ENCODE results near the gene ABCA3. TPM values are rescaled to one million over a fixed set of nuclear protein-coding genes. Genes with fewer than 3 reads are reported as not detected.

The ABCA3 gene
- total and polyA plus RNA-seq, 2 of the 8 experiments (the other 6 are each of a cell fraction or from before 2014, with no cell fraction given), result 5.7 to 7.9 TPM

DNA sequence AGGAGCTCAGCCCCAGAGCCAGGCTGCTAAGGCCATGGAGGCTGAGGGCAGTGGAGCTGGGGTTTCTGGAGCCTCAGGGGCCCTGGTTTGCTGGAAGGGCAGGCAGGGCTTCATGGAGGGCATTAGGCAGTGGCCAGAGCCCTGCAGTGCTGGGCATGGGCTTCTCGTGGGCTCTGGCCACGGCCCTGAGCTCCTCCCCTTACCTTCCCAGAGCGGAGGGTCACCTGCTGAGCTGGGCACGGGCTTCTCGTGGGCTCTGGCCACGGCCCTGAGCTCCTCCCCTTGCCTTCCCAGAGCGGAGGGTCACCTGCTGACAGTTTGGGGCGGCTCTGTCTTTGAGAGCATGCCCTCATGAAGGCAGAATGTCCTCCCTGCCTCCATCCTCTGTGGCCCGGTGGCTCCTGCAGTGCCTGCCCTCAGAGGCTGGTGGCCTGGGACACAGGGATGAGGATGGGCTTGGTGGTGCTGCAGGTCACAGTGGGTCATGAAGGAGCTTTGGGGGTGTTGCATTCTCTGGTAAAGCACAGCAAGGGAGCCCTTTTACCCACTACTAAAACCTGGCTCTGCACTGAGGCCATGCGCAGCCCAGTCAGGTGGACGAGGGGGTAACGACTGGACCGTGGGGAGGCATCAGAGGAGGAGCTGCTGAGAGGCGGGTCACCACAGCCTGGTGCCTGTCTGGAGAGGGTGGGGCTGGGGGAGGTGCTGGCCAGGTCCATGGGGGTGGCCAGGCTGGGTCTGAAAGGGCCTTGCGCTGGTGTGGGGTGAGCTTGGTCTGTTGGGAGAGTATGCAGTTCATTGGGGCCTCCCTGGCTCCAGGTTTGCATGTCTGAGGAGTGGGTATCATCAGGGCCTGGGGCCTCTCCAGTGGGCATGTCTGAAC is 69.7 kb downstream of the ABCA3 start:
- peaks cover 6% of the 10 kb centered on the region; the same call in 1 of the 2 replicates for H3K23me2 ChIP-seq (ENCODE audit: low read depth, low read length)
- peaks cover 9% of the 10 kb centered on the region for H3K79me1 ChIP-seq (ENCODE audit: low read depth, low read length)
- H3K23ac ChIP-seq (ENCODE audit: insufficient read length), result no peak overlapping the region
- H3K4ac ChIP-seq (replicated peaks; ENCODE audit: insufficient read length, low read depth, low read length), result no peak overlapping the region
- H4K91ac ChIP-seq (replicated peaks; ENCODE audit: insufficient read length, low read length), result no peak overlapping the region
- FAIRE-seq (no peak), DNase-seq (ENCODE audit: low read depth in 1 of 2, low spot score in 2 of 2) (no peak)
- H3K27me3 ChIP-seq (replicated peaks in 1 of 4; ENCODE audit: control insufficient read depth in 3 of 4, extremely low read depth in 1 of 4, insufficient read depth in 3 of 4, low read length in 3 of 4), result no peaks in the 10 kb centered on the region
- no peak overlapping the region for H2BK20ac ChIP-seq (ENCODE audit: low read length)
- H3K79me2 ChIP-seq (ENCODE audit: control insufficient read depth in 1 of 2, insufficient read depth in 2 of 2, low read length in 2 of 2), result peaks cover 15 to 27% of the 10 kb centered on the region in 2 experiments
- H3K4me3 ChIP-seq (ENCODE audit: extremely low read depth in 1 of 4, insufficient read depth in 2 of 4, low read depth in 3 of 4, low read length in 4 of 4), result no peak overlapping the region
- H4K8ac ChIP-seq (ENCODE audit: extremely low read depth, insufficient read depth, low read length), result 0 out of 2 replicates have a peak overlapping the region, but pooled peaks have one; percentile 46
- CTCF ChIA-PET (ENCODE audit: partially characterized antibody), result interaction anchor here (0.8 to 2.1 kb wide), 11 partner anchors 8 to 220 kb away, joined by 3 to 8 read pairs (median 4); partner anchors contain the start of gene ECI1
- H3K56ac ChIP-seq (replicated peaks; ENCODE audit: insufficient read length, low read depth, low read length), result no peak overlapping the region
- no peak overlapping the region for H3K14ac ChIP-seq (ENCODE audit: insufficient read length)
- H3K27ac ChIP-seq (ENCODE audit: low read depth, low read length), result no peak overlapping the region
- POLR2A ChIA-PET (ENCODE audit: partially characterized antibody), result interaction anchor here (1.0 to 13.7 kb wide), 13 partner anchors 9 to 204 kb away, joined by 3 to 228 read pairs (median 5); partner anchors contain the start of genes DNASE1L2, ECI1, TBC1D24 and TEDC2
- H2BK5ac ChIP-seq (ENCODE audit: low read depth, low read length), result no peak overlapping the region
- no peak overlapping the region for H2BK15ac ChIP-seq (ENCODE audit: low read length)
- peaks cover 0 to 7% (median 3%) of the 10 kb centered on the region in 4 experiments; a peak in 3 of 7 replicates for H3K4me1 ChIP-seq (replicated peaks in 1 of 4; ENCODE audit: control insufficient read depth in 3 of 4, insufficient read depth in 4 of 4, low read length in 3 of 4)
- no peak overlapping the region for H2AFZ ChIP-seq (ENCODE audit: low read length)
- TF ChIP-seq JUND (IDR thresholded peaks at IDR 0.05; ENCODE audit: low read length), result no peak
- TF ChIP-seq, protein P1, sequence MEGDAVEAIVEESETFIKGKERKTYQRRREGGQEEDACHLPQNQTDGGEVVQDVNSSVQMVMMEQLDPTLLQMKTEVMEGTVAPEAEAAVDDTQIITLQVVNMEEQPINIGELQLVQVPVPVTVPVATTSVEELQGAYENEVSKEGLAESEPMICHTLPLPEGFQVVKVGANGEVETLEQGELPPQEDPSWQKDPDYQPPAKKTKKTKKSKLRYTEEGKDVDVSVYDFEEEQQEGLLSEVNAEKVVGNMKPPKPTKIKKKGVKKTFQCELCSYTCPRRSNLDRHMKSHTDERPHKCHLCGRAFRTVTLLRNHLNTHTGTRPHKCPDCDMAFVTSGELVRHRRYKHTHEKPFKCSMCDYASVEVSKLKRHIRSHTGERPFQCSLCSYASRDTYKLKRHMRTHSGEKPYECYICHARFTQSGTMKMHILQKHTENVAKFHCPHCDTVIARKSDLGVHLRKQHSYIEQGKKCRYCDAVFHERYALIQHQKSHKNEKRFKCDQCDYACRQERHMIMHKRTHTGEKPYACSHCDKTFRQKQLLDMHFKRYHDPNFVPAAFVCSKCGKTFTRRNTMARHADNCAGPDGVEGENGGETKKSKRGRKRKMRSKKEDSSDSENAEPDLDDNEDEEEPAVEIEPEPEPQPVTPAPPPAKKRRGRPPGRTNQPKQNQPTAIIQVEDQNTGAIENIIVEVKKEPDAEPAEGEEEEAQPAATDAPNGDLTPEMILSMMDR (IDR thresholded peaks at IDR 0.05; ENCODE audit: control extremely low read depth in 1 of 3, insufficient read depth in 1 of 3, low read depth in 1 of 3, low read length in 3 of 3), result no peak
- no peak for TF ChIP-seq BACH1 (IDR thresholded peaks at IDR 0.05; ENCODE audit: low read length)
- TF ChIP-seq HDAC2 (IDR thresholded peaks at IDR 0.05; ENCODE audit: borderline replicate concordance in 1 of 2, low read depth in 2 of 2, low read length in 2 of 2), result no peak
- no peak for TF ChIP-seq SAP30 (IDR thresholded peaks at IDR 0.05; ENCODE audit: insufficient read depth, insufficient replicate concordance, low read length)
- TF ChIP-seq RNF2 (IDR thresholded peaks at IDR 0.05; ENCODE audit: borderline replicate concordance, low read depth, low read length, missing control alignments, poor library complexity, severe bottlenecking), result no peak
- no peak overlapping the region for H3K4me2 ChIP-seq (ENCODE audit: insufficient read depth in 1 of 2, low read depth in 2 of 2, low read length in 2 of 2)
- no peak overlapping the region for H4K5ac ChIP-seq (ENCODE audit: insufficient read length, low read depth, low read length)
- H3K9me3 ChIP-seq (ENCODE audit: insufficient read depth in 2 of 2, low read depth in 1 of 2, low read length in 1 of 2), result no peaks in the 10 kb centered on the region
- no peak overlapping the region for H2BK12ac ChIP-seq (ENCODE audit: low read depth, low read length)
- 86% methylated on average over 15 of the region's 15 CpGs; no CpG with 5 or more reads in 1 of the 2 experiments for WGBS, 2 experiments (ENCODE audit: extremely low coverage in 1 of 2, insufficient coverage in 1 of 2, insufficient read length in 1 of 2, insufficient replicate concordance in 2 of 2, low coverage in 1 of 2, low lambda C conversion rate in 2 of 2, missing lambda C conversion rate in 1 of 2)
- peaks cover 0 to 3% (median 1%) of the 10 kb centered on the region in 4 experiments; a peak in 1 of 8 replicates for H3K36me3 ChIP-seq (ENCODE audit: control insufficient read depth in 2 of 4, insufficient read depth in 4 of 4, low read length in 3 of 4)
- H3K9ac ChIP-seq (replicated peaks in 1 of 4; ENCODE audit: extremely low read depth in 1 of 4, low read depth in 3 of 4, low read length in 3 of 4), result peak overlapping the region in 1 of 4 experiments; percentile 52; a peak in 2 of 7 replicates
- no peak overlapping the region for H2AK5ac ChIP-seq (ENCODE audit: low read depth, low read length)
- peaks cover 6 to 17% of the 10 kb centered on the region in 2 experiments for H4K20me1 ChIP-seq (replicated peaks in 1 of 2; ENCODE audit: control insufficient read depth in 1 of 2, insufficient read depth in 2 of 2, low read length in 2 of 2)
- no peak overlapping the region for H3K18ac ChIP-seq (ENCODE audit: extremely low read depth, low read length)
- H2BK120ac ChIP-seq (replicated peaks; ENCODE audit: low read depth, low read length), result no peak overlapping the region

All from H1 (cell line).